Inferior parietal cortex (tissue), 1 donor: ENCODE measurements around the gene MYO9B.
"Not testable (repeated sequence)": the region's sequence is repeated elsewhere in the genome, so short reads cannot be mapped to it uniquely, and the experiment has no call there.

Experiments
- DNase-seq: peaks from one replicate; pipeline ENCODE4 v3.0.0-alpha.2; 2016; ENCODE audit errors: extremely low spot score

The MYO9B gene

GRCh38 chr19:17114414-17114831 is 38.8 kb downstream of the MYO9B start:
- DNase-seq: no peak

GRCh38 chr19:17116996-17117702 is 41.6 kb downstream of the MYO9B start:
- DNase-seq: no peak

GRCh38 chr19:17118957-17119356 is 43.4 kb downstream of the MYO9B start:
- no peak for DNase-seq

- no peak for DNase-seq
Measured at GRCh38 chr19:17121736-17122293, 46.2 kb downstream of the MYO9B start.

GRCh38 chr19:17123041-17123440 is 47.5 kb downstream of the MYO9B start:
- DNase-seq: no peak

GRCh38 chr19:17124025-17124424 is 48.4 kb downstream of the MYO9B start:
- no peak for DNase-seq

GRCh38 chr19:17125062-17125727 is 49.6 kb downstream of the MYO9B start:
- no peak for DNase-seq

- no peak for DNase-seq
Measured at GRCh38 chr19:17125728-17126677, 50.4 kb downstream of the MYO9B start.

- DNase-seq: no peak
Measured at GRCh38 chr19:17127671-17128070, 52.1 kb downstream of the MYO9B start.

- no peak for DNase-seq
Measured at GRCh38 chr19:17128403-17128802, 52.8 kb downstream of the MYO9B start.

GRCh38 chr19:17128820-17129219 is 53.2 kb downstream of the MYO9B start:
- DNase-seq: no peak

GRCh38 chr19:17129377-17129776 is 53.8 kb downstream of the MYO9B start:
- no peak for DNase-seq

- DNase-seq: peak; percentile 44
Measured at GRCh38 chr19:17135001-17135853, 59.6 kb downstream of the MYO9B start.

GRCh38 chr19:17136021-17136420 is 60.4 kb downstream of the MYO9B start:
- DNase-seq: no peak

- no peak for DNase-seq
Measured at GRCh38 chr19:17136617-17137016, 61.0 kb downstream of the MYO9B start.

GRCh38 chr19:17137417-17137816 is 61.8 kb downstream of the MYO9B start:
- no peak for DNase-seq

- DNase-seq: not testable (repeated sequence)
Measured at GRCh38 chr19:17138052-17138846, 62.7 kb downstream of the MYO9B start.

GRCh38 chr19:17138937-17139598 is 63.5 kb downstream of the MYO9B start:
- no peak for DNase-seq

GRCh38 chr19:17144771-17145170 is 69.2 kb downstream of the MYO9B start:
- not testable (repeated sequence) for DNase-seq
